ENCODE results near the gene LEPR.

LEPR gene

DNA sequence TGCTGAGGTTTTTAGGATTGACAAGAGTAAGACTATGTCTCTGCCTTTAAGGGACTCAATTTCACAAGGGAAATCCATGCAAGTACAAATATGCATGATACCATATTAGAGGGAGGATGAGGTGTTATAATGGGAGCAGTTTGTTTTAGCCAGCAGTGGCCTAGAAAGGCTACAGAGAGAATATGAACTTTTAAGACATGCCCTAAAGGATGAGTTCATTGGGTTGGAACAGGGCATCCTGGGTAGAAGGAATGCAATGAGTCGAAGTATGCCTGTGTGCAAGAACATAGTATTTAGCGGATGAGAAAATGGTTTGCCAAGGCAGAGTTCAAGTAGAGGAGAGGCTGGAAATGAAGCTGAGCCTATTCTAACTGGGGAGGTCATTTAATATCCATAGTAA is 32.6 kb upstream of the LEPR start:
- H3K4me3 ChIP-seq (ENCODE audit: low read depth, low read length), result no peak overlapping the region
- TF ChIP-seq, protein P1, sequence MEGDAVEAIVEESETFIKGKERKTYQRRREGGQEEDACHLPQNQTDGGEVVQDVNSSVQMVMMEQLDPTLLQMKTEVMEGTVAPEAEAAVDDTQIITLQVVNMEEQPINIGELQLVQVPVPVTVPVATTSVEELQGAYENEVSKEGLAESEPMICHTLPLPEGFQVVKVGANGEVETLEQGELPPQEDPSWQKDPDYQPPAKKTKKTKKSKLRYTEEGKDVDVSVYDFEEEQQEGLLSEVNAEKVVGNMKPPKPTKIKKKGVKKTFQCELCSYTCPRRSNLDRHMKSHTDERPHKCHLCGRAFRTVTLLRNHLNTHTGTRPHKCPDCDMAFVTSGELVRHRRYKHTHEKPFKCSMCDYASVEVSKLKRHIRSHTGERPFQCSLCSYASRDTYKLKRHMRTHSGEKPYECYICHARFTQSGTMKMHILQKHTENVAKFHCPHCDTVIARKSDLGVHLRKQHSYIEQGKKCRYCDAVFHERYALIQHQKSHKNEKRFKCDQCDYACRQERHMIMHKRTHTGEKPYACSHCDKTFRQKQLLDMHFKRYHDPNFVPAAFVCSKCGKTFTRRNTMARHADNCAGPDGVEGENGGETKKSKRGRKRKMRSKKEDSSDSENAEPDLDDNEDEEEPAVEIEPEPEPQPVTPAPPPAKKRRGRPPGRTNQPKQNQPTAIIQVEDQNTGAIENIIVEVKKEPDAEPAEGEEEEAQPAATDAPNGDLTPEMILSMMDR (IDR thresholded peaks at IDR 0.05; ENCODE audit: borderline replicate concordance, insufficient read depth, low read depth, low read length), result no peak

DNA sequence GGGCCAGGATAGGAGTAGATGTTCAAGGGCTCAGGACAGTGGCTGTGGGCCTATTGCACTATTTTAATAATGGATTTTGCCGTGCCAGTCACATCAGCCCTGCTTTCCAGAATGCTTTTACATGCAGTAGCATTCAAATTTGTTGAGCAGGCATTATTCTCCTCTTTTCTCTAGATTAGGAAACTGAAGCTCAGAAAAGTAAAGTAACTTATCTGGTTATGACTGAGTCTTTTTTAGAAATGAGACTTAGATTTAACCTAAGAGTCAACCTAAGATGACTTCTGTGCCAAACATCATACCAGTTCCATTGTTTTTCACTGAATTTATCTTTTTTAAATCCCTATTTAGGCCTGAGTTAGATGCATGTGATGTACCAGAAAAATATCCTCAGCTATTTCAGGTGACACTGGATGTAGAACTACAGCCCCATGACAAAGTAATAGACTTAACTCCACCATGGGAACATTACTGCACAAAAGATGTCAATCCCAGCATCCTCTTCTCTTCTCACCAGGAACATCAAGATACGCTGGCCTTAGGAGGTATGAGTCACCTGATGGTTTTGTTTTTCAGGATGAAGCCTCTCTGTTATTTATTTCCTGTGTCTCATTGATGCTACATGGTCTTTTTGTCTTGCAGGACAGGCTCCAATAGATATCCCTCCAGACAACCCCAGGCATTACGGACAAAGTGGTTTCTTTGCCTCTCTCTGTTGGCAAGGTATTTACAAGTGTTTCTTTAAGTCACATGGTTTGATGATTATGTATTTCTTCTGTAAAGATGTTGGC is 31.4 kb upstream of the LEPR start:
- TF ChIP-seq, protein P1 (IDR thresholded peaks at IDR 0.05; ENCODE audit: borderline replicate concordance, insufficient read depth, low read depth, low read length), result no peak
- no peak overlapping the region for H3K4me3 ChIP-seq (ENCODE audit: low read depth, low read length)

DNA sequence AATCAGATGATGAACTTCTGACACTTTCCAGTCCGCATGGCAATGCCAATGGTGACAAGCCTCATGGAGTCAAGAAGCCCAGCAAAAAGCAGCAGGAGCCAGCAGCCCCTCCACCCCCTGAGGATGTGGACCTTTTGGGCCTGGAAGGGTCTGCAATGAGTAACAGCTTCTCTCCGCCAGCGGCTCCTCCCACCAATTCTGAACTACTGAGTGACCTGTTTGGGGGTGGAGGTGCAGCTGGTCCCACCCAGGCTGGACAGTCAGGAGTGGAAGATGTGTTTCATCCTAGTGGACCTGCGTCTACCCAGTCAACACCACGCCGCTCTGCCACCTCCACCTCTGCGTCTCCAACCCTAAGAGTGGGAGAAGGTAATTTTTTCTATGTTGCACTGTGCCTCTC is 28.0 kb upstream of the LEPR start:
- no peak overlapping the region for H3K4me3 ChIP-seq (ENCODE audit: low read depth, low read length)
- TF ChIP-seq, protein P1 (IDR thresholded peaks at IDR 0.05; ENCODE audit: borderline replicate concordance, insufficient read depth, low read depth, low read length), result no peak

DNA sequence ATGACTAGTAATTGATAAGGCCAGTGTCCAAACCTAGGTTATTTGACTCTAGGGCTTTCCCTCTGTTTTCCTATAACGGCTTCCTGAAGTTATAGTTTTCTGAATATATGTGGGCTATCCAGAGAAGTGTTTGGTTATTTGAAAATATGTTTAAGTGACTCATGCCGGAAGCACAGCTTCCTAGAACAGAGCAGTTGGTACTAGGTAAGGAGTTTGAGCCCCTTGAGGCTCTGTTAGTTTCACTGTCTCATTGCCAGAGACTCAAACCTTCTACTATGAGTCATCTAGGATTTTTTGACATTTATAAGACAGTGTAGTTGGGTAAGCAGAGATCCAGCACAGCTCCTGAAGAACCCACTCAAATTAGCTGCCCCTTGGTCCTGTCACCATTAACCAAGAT is 27.1 kb upstream of the LEPR start:
- TF ChIP-seq, protein P1 (IDR thresholded peaks at IDR 0.05; ENCODE audit: borderline replicate concordance, insufficient read depth, low read depth, low read length), result no peak
- H3K4me3 ChIP-seq (ENCODE audit: low read depth, low read length), result no peak overlapping the region

DNA sequence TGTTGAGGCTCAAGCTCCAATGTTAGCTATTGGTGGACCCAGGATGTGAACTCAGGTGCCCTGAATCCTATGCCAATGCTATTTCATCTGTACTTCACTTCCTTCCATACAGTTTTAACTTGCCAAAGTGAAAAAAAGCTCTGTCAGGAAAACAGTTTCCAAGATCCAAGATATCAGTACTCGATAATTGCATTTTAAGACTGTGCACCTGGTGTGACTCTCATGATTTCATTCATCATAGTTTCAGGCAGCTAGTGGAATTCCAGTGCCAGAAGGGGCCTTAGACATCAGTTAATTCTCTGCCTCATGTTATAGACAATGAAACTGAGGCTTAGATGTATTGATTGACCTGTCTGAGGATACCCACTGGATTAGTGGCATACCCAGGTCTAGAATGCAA is 26.5 kb upstream of the LEPR start:
- no peak overlapping the region for H3K4me3 ChIP-seq (ENCODE audit: low read depth, low read length)
- TF ChIP-seq, protein P1 (IDR thresholded peaks at IDR 0.05; ENCODE audit: borderline replicate concordance, insufficient read depth, low read depth, low read length), result no peak

DNA sequence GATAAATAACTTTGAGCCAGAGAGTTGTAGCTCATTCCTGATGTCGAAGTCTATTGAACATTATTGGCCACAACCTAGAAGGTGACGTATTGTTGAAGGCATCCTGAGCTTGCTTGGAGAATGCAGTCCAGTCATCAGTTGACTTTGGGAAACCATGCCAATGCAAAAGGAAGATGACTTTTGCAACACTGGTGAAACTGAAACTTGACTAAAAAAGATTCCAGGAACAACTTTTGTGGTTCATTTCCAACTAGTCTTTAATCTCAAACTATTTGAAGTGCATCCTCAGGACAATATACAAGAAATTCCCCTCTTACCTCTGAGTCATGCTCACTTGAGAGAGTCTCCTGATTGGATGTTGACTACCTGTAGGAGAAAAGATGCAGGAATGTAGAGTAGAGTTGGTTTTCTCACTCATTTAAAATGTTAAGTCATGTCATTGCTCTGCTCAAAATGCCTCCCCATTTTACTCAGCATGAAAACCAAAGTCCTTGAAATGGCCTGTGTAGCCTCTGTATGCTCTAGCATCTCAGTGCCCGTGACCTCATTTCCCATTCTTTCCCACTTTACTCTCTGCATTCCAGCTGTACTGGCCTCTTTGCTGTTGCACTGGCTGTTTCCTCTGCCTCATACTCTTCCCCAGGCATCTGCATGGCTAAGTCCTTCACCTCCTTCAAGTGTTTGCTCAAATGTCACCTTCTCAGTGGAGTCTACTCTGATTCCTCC is 24.4 kb upstream of the LEPR start:
- TF ChIP-seq, protein P1 (IDR thresholded peaks at IDR 0.05; ENCODE audit: borderline replicate concordance, insufficient read depth, low read depth, low read length), result no peak
- H3K4me3 ChIP-seq (ENCODE audit: low read depth, low read length), result no peak overlapping the region

DNA sequence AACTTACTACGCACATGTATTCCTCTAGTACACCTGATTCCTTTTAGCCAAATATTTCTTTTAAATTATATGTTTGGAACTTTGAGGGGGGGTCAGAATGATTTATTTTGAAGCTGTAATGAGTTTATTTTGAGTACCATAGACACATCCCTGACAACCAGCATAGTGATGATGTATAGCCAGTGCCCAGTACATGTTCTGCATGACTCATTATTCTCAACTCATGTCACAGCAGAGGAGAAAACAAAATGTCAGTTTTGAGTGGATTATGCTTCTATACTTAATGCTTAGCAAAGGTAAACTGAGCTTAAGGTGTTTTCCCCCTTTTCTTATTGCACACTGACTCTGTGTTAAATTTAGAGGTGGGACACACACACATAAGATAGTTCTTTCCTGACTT is 22.4 kb upstream of the LEPR start:
- no peak overlapping the region for H3K4me3 ChIP-seq (ENCODE audit: low read depth, low read length)
- TF ChIP-seq, protein P1 (IDR thresholded peaks at IDR 0.05; ENCODE audit: borderline replicate concordance, insufficient read depth, low read depth, low read length), result no peak
